Tibial nerve (tissue), 4 donors: ENCODE measurements around the gene VSX2.

Experiments
- EP300 ChIP-seq, 2 donors: sonication (generic); formaldehyde crosslinking; IDR thresholded peaks; one replicate each; pipeline ENCODE4 v1.6.1; 2017; ENCODE audit warnings: antibody characterized with exemption in 2 of 2, mild to moderate bottlenecking in 1 of 2
- POLR2A ChIP-seq, 2 donors: fragments of 450-650 bp; IDR thresholded peaks; one replicate each; pipeline ENCODE4 v1.6.1; 2017; ENCODE audit warnings: antibody characterized with exemption in 2 of 2, mild to moderate bottlenecking in 2 of 2, moderate library complexity in 2 of 2
- TF ChIP-seq, protein P1 (sequence below), 5 experiments: fragments of 200-600 bp in 3 of 5; fragments of 450-650 bp in 2 of 5; sonication (generic) in 3 of 5; IDR thresholded peaks; one replicate each; pipeline ENCODE4 v1.5.1; 2016 to 2019; ENCODE audit warnings: antibody characterized with exemption in 5 of 5, mild to moderate bottlenecking in 3 of 5, moderate library complexity in 2 of 5

- TF ChIP-seq, protein P1, sequence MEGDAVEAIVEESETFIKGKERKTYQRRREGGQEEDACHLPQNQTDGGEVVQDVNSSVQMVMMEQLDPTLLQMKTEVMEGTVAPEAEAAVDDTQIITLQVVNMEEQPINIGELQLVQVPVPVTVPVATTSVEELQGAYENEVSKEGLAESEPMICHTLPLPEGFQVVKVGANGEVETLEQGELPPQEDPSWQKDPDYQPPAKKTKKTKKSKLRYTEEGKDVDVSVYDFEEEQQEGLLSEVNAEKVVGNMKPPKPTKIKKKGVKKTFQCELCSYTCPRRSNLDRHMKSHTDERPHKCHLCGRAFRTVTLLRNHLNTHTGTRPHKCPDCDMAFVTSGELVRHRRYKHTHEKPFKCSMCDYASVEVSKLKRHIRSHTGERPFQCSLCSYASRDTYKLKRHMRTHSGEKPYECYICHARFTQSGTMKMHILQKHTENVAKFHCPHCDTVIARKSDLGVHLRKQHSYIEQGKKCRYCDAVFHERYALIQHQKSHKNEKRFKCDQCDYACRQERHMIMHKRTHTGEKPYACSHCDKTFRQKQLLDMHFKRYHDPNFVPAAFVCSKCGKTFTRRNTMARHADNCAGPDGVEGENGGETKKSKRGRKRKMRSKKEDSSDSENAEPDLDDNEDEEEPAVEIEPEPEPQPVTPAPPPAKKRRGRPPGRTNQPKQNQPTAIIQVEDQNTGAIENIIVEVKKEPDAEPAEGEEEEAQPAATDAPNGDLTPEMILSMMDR (IDR thresholded peaks at IDR 0.05): no peak
- TF ChIP-seq POLR2A (IDR thresholded peaks at IDR 0.05): no peak
- no peak for TF ChIP-seq EP300 (IDR thresholded peaks at IDR 0.05)
Measured at GRCh38 chr14:74235017-74235416, 4.2 kb upstream of the VSX2 start.
